ENCODE results near the gene GOLGA6C. TPM values are rescaled to one million over a fixed set of nuclear protein-coding genes. Genes with fewer than 3 reads are reported as not detected.
"Not testable (repeated sequence)": the region's sequence is repeated elsewhere in the genome, so short reads cannot be mapped to it uniquely, and the experiment has no call there.

Gene GOLGA6C
- total and polyA plus RNA-seq, 2 donors (not counting 1 experiment from before 2014, with no cell fraction given), result not detected

- H3K9me3 ChIP-seq (ENCODE audit: control insufficient read depth, insufficient read depth, low read depth, low read length), result no peaks in the 10 kb centered on the region
- peaks cover 25% of the 10 kb centered on the region for H3K27me3 ChIP-seq (ENCODE audit: control insufficient read depth, insufficient read depth, low read length)
- no peaks in the 10 kb centered on the region for H3K36me3 ChIP-seq (ENCODE audit: control insufficient read depth, insufficient read depth, low read length)
- no peak overlapping the region for H3K27ac ChIP-seq (ENCODE audit: insufficient read depth, low read length)
- H4K20me1 ChIP-seq (ENCODE audit: control insufficient read depth, extremely low read depth, insufficient read depth, low read length), result no peaks in the 10 kb centered on the region
- H3K4me3 ChIP-seq (replicated peaks in 1 of 4; ENCODE audit: control extremely low read depth in 1 of 4, insufficient read depth in 1 of 4, low read depth in 3 of 4, low read length in 4 of 4), result no peak overlapping the region
- H3K79me2 ChIP-seq (ENCODE audit: control insufficient read depth, insufficient read depth, low read length), result no peaks in the 10 kb centered on the region
- no peak overlapping the region for H2AFZ ChIP-seq (ENCODE audit: low read length)
- H3K9ac ChIP-seq (ENCODE audit: insufficient read depth, low read length), result no peak overlapping the region
- TF ChIP-seq, protein P1, sequence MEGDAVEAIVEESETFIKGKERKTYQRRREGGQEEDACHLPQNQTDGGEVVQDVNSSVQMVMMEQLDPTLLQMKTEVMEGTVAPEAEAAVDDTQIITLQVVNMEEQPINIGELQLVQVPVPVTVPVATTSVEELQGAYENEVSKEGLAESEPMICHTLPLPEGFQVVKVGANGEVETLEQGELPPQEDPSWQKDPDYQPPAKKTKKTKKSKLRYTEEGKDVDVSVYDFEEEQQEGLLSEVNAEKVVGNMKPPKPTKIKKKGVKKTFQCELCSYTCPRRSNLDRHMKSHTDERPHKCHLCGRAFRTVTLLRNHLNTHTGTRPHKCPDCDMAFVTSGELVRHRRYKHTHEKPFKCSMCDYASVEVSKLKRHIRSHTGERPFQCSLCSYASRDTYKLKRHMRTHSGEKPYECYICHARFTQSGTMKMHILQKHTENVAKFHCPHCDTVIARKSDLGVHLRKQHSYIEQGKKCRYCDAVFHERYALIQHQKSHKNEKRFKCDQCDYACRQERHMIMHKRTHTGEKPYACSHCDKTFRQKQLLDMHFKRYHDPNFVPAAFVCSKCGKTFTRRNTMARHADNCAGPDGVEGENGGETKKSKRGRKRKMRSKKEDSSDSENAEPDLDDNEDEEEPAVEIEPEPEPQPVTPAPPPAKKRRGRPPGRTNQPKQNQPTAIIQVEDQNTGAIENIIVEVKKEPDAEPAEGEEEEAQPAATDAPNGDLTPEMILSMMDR (conservative IDR thresholded peaks at IDR 0.05 in 1 of 2, IDR thresholded peaks at IDR 0.05 in 1 of 2; ENCODE audit: low read depth in 1 of 2, low read length in 2 of 2), result no peak
- no peak for TF ChIP-seq EZH2 (IDR thresholded peaks at IDR 0.05; ENCODE audit: low read length, missing control alignments)
- no peaks in the 10 kb centered on the region for H3K4me1 ChIP-seq (ENCODE audit: control insufficient read depth, extremely low read depth, insufficient read depth, low read length)
- DNase-seq (ENCODE audit: low read depth in 2 of 2), result no peak
- H3K4me2 ChIP-seq (ENCODE audit: extremely low read depth, insufficient read depth, low read length), result no peak overlapping the region
Observed at GRCh38 chr15:75238150-75238549, 20.0 kb upstream of the GOLGA6C start.

DNA sequence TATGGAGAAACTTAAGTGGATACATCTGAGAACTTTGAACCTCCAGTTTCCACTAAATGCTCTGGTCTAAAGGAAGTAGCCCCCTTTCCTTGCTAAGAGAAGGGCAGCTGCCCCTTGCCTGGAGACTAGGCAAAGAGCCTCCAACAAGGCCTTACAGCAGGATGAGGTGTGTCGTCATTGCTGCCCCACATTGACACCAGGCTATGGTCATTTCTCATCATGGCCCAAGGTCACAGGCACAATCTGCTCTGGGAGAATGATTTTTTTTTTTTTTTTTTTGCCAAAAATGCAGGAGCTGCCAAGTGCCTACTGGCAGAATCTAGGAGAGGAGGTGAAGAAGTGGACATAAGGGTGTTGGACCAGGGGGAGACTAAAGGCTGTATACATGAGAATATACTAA is 12.4 kb upstream of the GOLGA6C start:
- not testable (repeated sequence) for H3K9me3 ChIP-seq (ENCODE audit: control insufficient read depth, insufficient read depth, low read depth, low read length); DNase-seq (ENCODE audit: low read depth in 2 of 2); H3K79me2 ChIP-seq (ENCODE audit: control insufficient read depth, insufficient read depth, low read length); H3K4me3 ChIP-seq (replicated peaks in 1 of 4; ENCODE audit: control extremely low read depth in 1 of 4, insufficient read depth in 1 of 4, low read depth in 3 of 4, low read length in 4 of 4); H3K27ac ChIP-seq (ENCODE audit: insufficient read depth, low read length); H3K4me1 ChIP-seq (ENCODE audit: control insufficient read depth, extremely low read depth, insufficient read depth, low read length); H3K36me3 ChIP-seq (ENCODE audit: control insufficient read depth, insufficient read depth, low read length); H3K9ac ChIP-seq (ENCODE audit: insufficient read depth, low read length); H2AFZ ChIP-seq (ENCODE audit: low read length); H3K4me2 ChIP-seq (ENCODE audit: extremely low read depth, insufficient read depth, low read length); H4K20me1 ChIP-seq (ENCODE audit: control insufficient read depth, extremely low read depth, insufficient read depth, low read length)
- H3K27me3 ChIP-seq (ENCODE audit: control insufficient read depth, insufficient read depth, low read length), result peaks cover 24% of the 10 kb centered on the region

DNA sequence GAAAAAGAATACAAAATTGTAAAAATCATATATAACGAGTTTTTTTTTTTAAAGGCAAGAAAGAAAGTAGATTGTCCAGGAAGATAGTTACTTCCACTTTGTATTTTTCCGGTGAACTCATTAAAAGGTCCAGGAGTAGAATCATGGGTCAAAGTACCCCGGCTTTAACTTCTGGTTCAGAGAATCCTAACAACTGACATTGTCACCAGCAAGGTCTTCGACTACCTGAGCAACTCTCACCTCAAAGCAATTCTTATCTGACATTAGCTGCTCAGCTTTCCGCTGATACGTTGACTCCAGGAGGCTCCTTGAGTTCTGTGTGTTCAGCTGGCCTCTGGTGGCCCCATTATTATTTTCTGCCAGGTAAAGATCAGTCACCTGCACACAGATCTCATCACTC is 9.1 kb upstream of the GOLGA6C start:
- not testable (repeated sequence) for H3K4me2 ChIP-seq (ENCODE audit: extremely low read depth, insufficient read depth, low read length); H3K9me3 ChIP-seq (ENCODE audit: control insufficient read depth, insufficient read depth, low read depth, low read length); H3K27ac ChIP-seq (ENCODE audit: insufficient read depth, low read length); H2AFZ ChIP-seq (ENCODE audit: low read length); H3K9ac ChIP-seq (ENCODE audit: insufficient read depth, low read length); H3K36me3 ChIP-seq (ENCODE audit: control insufficient read depth, insufficient read depth, low read length); H3K4me3 ChIP-seq (replicated peaks in 1 of 4; ENCODE audit: control extremely low read depth in 1 of 4, insufficient read depth in 1 of 4, low read depth in 3 of 4, low read length in 4 of 4); DNase-seq (ENCODE audit: low read depth in 2 of 2); H4K20me1 ChIP-seq (ENCODE audit: control insufficient read depth, extremely low read depth, insufficient read depth, low read length); H3K4me1 ChIP-seq (ENCODE audit: control insufficient read depth, extremely low read depth, insufficient read depth, low read length); H3K79me2 ChIP-seq (ENCODE audit: control insufficient read depth, insufficient read depth, low read length)
- peaks cover 30% of the 10 kb centered on the region for H3K27me3 ChIP-seq (ENCODE audit: control insufficient read depth, insufficient read depth, low read length)

GRCh38 chr15:75249726-75250125 is 8.4 kb upstream of the GOLGA6C start:
- H3K9me3 ChIP-seq (ENCODE audit: control insufficient read depth, insufficient read depth, low read depth, low read length), result no peaks in the 10 kb centered on the region
- no peak overlapping the region for H3K9ac ChIP-seq (ENCODE audit: insufficient read depth, low read length)
- H3K4me3 ChIP-seq (replicated peaks in 1 of 4; ENCODE audit: control extremely low read depth in 1 of 4, insufficient read depth in 1 of 4, low read depth in 3 of 4, low read length in 4 of 4), result no peak overlapping the region
- no peaks in the 10 kb centered on the region for H3K79me2 ChIP-seq (ENCODE audit: control insufficient read depth, insufficient read depth, low read length)
- no peaks in the 10 kb centered on the region for H4K20me1 ChIP-seq (ENCODE audit: control insufficient read depth, extremely low read depth, insufficient read depth, low read length)
- no peak overlapping the region for H3K4me2 ChIP-seq (ENCODE audit: extremely low read depth, insufficient read depth, low read length)
- H2AFZ ChIP-seq (ENCODE audit: low read length), result no peak overlapping the region
- H3K27ac ChIP-seq (ENCODE audit: insufficient read depth, low read length), result no peak overlapping the region
- DNase-seq (ENCODE audit: low read depth in 2 of 2), result no peak
- H3K36me3 ChIP-seq (ENCODE audit: control insufficient read depth, insufficient read depth, low read length), result no peaks in the 10 kb centered on the region
- TF ChIP-seq, protein P1 (conservative IDR thresholded peaks at IDR 0.05 in 1 of 2, IDR thresholded peaks at IDR 0.05 in 1 of 2; ENCODE audit: low read depth in 1 of 2, low read length in 2 of 2), result no peak
- TF ChIP-seq EZH2 (IDR thresholded peaks at IDR 0.05; ENCODE audit: low read length, missing control alignments), result no peak
- no peaks in the 10 kb centered on the region for H3K4me1 ChIP-seq (ENCODE audit: control insufficient read depth, extremely low read depth, insufficient read depth, low read length)
- peaks cover 30% of the 10 kb centered on the region for H3K27me3 ChIP-seq (ENCODE audit: control insufficient read depth, insufficient read depth, low read length)

- DNase-seq (ENCODE audit: low read depth in 2 of 2); H3K4me3 ChIP-seq (replicated peaks in 1 of 4; ENCODE audit: control extremely low read depth in 1 of 4, insufficient read depth in 1 of 4, low read depth in 3 of 4, low read length in 4 of 4); H3K79me2 ChIP-seq (ENCODE audit: control insufficient read depth, insufficient read depth, low read length); H3K9ac ChIP-seq (ENCODE audit: insufficient read depth, low read length); H2AFZ ChIP-seq (ENCODE audit: low read length); H3K4me2 ChIP-seq (ENCODE audit: extremely low read depth, insufficient read depth, low read length); H3K27ac ChIP-seq (ENCODE audit: insufficient read depth, low read length); H3K36me3 ChIP-seq (ENCODE audit: control insufficient read depth, insufficient read depth, low read length); H3K4me1 ChIP-seq (ENCODE audit: control insufficient read depth, extremely low read depth, insufficient read depth, low read length); H4K20me1 ChIP-seq (ENCODE audit: control insufficient read depth, extremely low read depth, insufficient read depth, low read length); H3K9me3 ChIP-seq (ENCODE audit: control insufficient read depth, insufficient read depth, low read depth, low read length): not testable (repeated sequence)
- peaks cover 30% of the 10 kb centered on the region for H3K27me3 ChIP-seq (ENCODE audit: control insufficient read depth, insufficient read depth, low read length)
Observed at GRCh38 chr15:75251343-75251742, 6.8 kb upstream of the GOLGA6C start.

All from fibroblast of lung (primary cell).